ENCODE measurements around the gene TMEM126B.

Gene TMEM126B

GRCh38 chr11:85682330-85683305 is 54.2 kb downstream of the TMEM126B start:
- peak; percentile 51 for DNase-seq (ENCODE audit: low spot score)

DNA sequence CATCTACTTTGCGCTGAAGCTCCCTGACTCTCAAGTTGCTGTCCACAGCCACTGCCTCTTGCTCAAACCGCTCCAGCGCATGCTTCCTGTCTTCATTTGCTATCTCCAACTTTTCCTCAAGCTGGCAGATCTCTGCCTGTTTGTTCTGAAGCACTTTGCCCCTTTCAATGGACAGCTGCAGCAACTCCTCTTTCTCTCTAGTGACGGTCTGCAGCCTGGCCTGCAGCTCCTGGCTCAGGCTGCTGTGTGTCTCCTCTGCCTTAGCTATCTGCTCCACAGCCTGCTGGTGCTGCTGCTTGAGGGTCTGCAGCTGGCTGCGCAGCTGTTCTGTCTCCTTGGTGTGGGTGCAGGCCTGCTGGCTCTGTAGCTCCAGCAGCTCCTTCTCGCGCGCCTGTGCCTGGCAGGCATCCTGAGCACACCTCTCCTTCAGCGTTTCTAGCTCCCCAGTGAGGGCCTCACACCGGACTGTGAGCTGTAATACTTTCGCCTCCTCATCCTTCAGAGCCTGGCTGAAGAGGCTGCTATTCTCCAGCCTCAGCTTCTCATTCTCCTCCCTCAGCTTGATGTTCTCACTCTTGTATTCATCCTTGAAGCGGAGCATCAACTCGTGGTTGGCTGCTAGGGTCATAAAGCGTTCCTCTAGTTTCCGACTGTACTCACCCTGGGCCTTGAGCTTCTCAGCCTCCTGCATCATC is 56.9 kb downstream of the TMEM126B start:
- no peak for DNase-seq (ENCODE audit: low spot score)

- no peak for DNase-seq (ENCODE audit: low spot score)
Observed at GRCh38 chr11:85685820-85686459, 57.5 kb downstream of the TMEM126B start, which contains the start of gene CCDC89. CCDC89 (minus strand) TSS chr11:85686195; CDS start chr11:85686130, 65 bp downstream.

All from CD4-positive, alpha-beta T cell treated with Interleukin-15 for 4 hours (primary cell).